ENCODE data around the gene DHX8.

DNA sequence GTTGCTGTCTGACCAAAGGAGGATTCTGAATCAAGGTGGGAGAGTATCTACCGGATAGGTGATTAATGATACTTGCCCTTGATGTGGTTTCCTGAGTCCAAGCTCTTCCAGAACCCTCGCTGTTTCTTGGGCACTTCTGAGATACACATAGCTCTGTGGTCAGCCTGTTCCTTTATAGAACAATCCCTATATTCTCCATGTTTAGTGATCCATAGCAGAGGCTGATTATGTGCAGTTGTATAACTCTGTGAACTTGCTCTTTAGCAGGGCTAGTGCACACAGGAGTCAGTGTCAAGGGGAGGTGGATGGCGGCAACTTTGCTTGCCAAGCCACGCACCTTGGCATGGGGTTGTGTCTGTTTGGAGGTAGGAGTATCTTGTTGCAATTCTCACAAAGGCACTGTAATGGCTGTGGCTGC is 48.9 kb upstream of the DHX8 start:
- TF ChIP-seq, protein P1, sequence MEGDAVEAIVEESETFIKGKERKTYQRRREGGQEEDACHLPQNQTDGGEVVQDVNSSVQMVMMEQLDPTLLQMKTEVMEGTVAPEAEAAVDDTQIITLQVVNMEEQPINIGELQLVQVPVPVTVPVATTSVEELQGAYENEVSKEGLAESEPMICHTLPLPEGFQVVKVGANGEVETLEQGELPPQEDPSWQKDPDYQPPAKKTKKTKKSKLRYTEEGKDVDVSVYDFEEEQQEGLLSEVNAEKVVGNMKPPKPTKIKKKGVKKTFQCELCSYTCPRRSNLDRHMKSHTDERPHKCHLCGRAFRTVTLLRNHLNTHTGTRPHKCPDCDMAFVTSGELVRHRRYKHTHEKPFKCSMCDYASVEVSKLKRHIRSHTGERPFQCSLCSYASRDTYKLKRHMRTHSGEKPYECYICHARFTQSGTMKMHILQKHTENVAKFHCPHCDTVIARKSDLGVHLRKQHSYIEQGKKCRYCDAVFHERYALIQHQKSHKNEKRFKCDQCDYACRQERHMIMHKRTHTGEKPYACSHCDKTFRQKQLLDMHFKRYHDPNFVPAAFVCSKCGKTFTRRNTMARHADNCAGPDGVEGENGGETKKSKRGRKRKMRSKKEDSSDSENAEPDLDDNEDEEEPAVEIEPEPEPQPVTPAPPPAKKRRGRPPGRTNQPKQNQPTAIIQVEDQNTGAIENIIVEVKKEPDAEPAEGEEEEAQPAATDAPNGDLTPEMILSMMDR (conservative IDR thresholded peaks at IDR 0.05; ENCODE audit: low read depth, low read length), result no peak
- no peak for TF ChIP-seq EZH2 (IDR thresholded peaks at IDR 0.05; ENCODE audit: low read length, unreplicated experiment)
